GM23338 (cell line): ENCODE measurements around the gene ADCY3. TPM values are rescaled to one million over a fixed set of nuclear protein-coding genes. Genes with fewer than 3 reads are reported as not detected.

Experiments
- ATAC-seq: fragments of 200-7000 bp; cut with Tn5 transposase; 3 replicates; pipeline ENCODE4 v1.9.1; 2020
- DNase-seq: peaks from one replicate; pipeline ENCODE4 v3.0.0-alpha.2; 2015; ENCODE audit warnings: low spot score
- H2AFZ ChIP-seq: fragments of 200-600 bp; sonication (generic); 2 replicates; pipeline ENCODE4 v1.8.0; 2016; ENCODE audit warnings: antibody characterized with exemption, mild to moderate bottlenecking, moderate library complexity
- H3F3A ChIP-seq: fragments of 200-600 bp; sonication (generic); replicated peaks from 2 replicates; pipeline ENCODE4 v1.8.0; 2017; ENCODE audit warnings: antibody characterized with exemption, mixed run types, low read depth
- H3K27ac ChIP-seq: fragments of 200-600 bp; sonication (generic); 2 replicates; pipeline ENCODE4 v1.6.1; 2016; ENCODE audit warnings: low read depth
- H3K27me3 ChIP-seq: fragments of 200-600 bp; sonication (generic); 2 replicates; pipeline ENCODE4 v1.8.0; 2016; ENCODE audit warnings: mild to moderate bottlenecking, mixed run types, moderate library complexity; ENCODE audit not compliant: insufficient read depth
- H3K36me3 ChIP-seq: fragments of 200-600 bp; sonication (generic); 2 replicates; pipeline ENCODE4 v1.8.0; 2016; ENCODE audit warnings: mild to moderate bottlenecking; ENCODE audit not compliant: insufficient read depth
- H3K4me1 ChIP-seq: fragments of 200-600 bp; sonication (generic); 2 replicates; pipeline ENCODE4 v1.8.0; 2016; ENCODE audit warnings: mild to moderate bottlenecking, moderate library complexity; ENCODE audit not compliant: insufficient read depth
- H3K4me2 ChIP-seq: fragments of 200-600 bp; sonication (generic); 2 replicates; pipeline ENCODE4 v1.7.1; 2017; ENCODE audit warnings: mixed run types
- H3K4me3 ChIP-seq: fragments of 200-600 bp; sonication (generic); 2 replicates; pipeline ENCODE4 v1.6.1; 2016; ENCODE audit warnings: mixed run types
- H3K79me2 ChIP-seq: fragments of 200-600 bp; sonication (generic); replicated peaks from 2 replicates; pipeline ENCODE4 v1.8.0; 2017; ENCODE audit warnings: mild to moderate bottlenecking; ENCODE audit not compliant: insufficient read depth
- H3K9me2 ChIP-seq: fragments of 200-600 bp; sonication (generic); 2 replicates; pipeline ENCODE4 v1.8.0; 2017; ENCODE audit not compliant: insufficient read depth
- H4K20me1 ChIP-seq: fragments of 200-600 bp; sonication (generic); replicated peaks from 2 replicates; pipeline ENCODE4 v1.8.0; 2017; ENCODE audit warnings: mild to moderate bottlenecking; ENCODE audit not compliant: insufficient read depth
- H3K27ac Mint-ChIP-seq: 2 replicates; pipeline ENCODE4 v1.8.0; 2020; ENCODE audit warnings: inconsistent platforms, mild to moderate bottlenecking, moderate library complexity, mixed read lengths
- H3K27me3 Mint-ChIP-seq: 3 replicates; pipeline ENCODE4 v1.8.0; 2022; ENCODE audit warnings: low read depth, mild to moderate bottlenecking, moderate library complexity, mixed read lengths, inconsistent platforms; ENCODE audit not compliant: insufficient read depth, poor library complexity
- H3K36me3 Mint-ChIP-seq: 3 replicates; pipeline ENCODE4 v1.8.0; 2021; ENCODE audit warnings: low read depth, mild to moderate bottlenecking, inconsistent platforms, moderate library complexity, mixed read lengths
- H3K4me1 Mint-ChIP-seq: 3 replicates; pipeline ENCODE4 v1.8.0; 2020; ENCODE audit warnings: mild to moderate bottlenecking, inconsistent platforms, mixed read lengths
- H3K4me3 Mint-ChIP-seq: 3 replicates; pipeline ENCODE4 v1.8.0; 2021; ENCODE audit warnings: moderate library complexity, mild to moderate bottlenecking, inconsistent platforms, mixed read lengths
- H3K9me3 Mint-ChIP-seq: 3 replicates; pipeline ENCODE4 v1.8.0; 2020; ENCODE audit warnings: moderate library complexity, mild to moderate bottlenecking, inconsistent platforms, mixed read lengths
- EZH2phosphoT487 ChIP-seq: fragments of 200-600 bp; sonication (generic); IDR thresholded peaks from one replicate; pipeline ENCODE4 v1.8.1; 2018; ENCODE audit warnings: antibody characterized with exemption; ENCODE audit not compliant: unreplicated experiment
- JUNB ChIP-seq: IDR thresholded peaks from one replicate; pipeline ENCODE4 v1.6.1; 2016; ENCODE audit warnings: antibody characterized with exemption; ENCODE audit not compliant: unreplicated experiment
- NANOG ChIP-seq: IDR thresholded peaks from 2 replicates; pipeline ENCODE4 v1.6.1; 2016; ENCODE audit warnings: antibody characterized with exemption, borderline replicate concordance
- POLR2AphosphoS5 ChIP-seq: IDR thresholded peaks from 2 replicates; pipeline ENCODE4 v1.6.1; 2016; ENCODE audit warnings: antibody characterized with exemption, low read depth
- REST ChIP-seq: IDR thresholded peaks from one replicate; pipeline ENCODE4 v1.6.1; 2018; ENCODE audit warnings: antibody characterized with exemption; ENCODE audit not compliant: unreplicated experiment
- polyA plus RNA-seq: library from polyadenylated mRNA; unstranded; fragments of >200 nt; fragmentation: Nextera tagmentation; extraction: Ambion mirVana; gene quantifications from 2 replicates; pipeline ENCODE4 v1.2.1, GENCODE V29; 2016
- total RNA-seq: library from RNA; depleted of rRNA; stranded (reverse); fragments of >200 nt; shearing (Covaris generic); gene quantifications from 2 replicates; pipeline ENCODE4 v1.2.3, GENCODE V29; 2014
- TF ChIP-seq, protein P1 (sequence below), 2 experiments: fragments of 200-600 bp in 1 of 2; sonication (generic) in 1 of 2; conservative IDR thresholded peaks; 2 replicates each; pipeline versions ENCODE4 v1.5.1 to v1.6.1; 2016 to 2017; ENCODE audit warnings: antibody characterized with exemption in 2 of 2, low read depth in 2 of 2, mild to moderate bottlenecking in 2 of 2, moderate library complexity in 1 of 2
- TF ChIP-seq, protein P2 (sequence below): IDR thresholded peaks from 2 replicates; pipeline ENCODE4 v1.6.1; 2016; ENCODE audit warnings: antibody characterized with exemption

Gene ADCY3
- total and polyA plus RNA-seq, 2 experiments from 2014 or later, result 9.7 to 32.4 TPM

DNA sequence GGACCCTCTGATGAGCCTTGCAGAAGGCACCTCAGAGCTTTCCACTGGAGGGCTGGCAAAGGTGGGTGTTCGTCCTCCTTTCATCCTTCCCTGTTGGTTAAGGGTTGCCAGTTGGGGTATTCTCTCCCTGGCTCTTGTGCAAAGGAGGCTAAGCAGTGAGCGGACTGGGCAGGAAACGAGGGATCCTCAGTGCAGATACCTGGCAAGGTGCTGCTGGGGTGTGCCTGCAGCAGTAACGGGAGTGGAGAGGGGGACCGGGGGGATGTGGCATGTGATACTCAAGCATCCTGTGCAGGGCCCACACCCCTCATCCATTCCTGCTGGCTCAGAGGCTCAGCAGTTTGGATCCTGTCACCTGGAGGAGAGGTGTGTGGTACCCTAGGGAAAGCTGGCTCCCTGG, 4.2 kb upstream of the ADCY3 start (continued):
- TF ChIP-seq, protein P1, sequence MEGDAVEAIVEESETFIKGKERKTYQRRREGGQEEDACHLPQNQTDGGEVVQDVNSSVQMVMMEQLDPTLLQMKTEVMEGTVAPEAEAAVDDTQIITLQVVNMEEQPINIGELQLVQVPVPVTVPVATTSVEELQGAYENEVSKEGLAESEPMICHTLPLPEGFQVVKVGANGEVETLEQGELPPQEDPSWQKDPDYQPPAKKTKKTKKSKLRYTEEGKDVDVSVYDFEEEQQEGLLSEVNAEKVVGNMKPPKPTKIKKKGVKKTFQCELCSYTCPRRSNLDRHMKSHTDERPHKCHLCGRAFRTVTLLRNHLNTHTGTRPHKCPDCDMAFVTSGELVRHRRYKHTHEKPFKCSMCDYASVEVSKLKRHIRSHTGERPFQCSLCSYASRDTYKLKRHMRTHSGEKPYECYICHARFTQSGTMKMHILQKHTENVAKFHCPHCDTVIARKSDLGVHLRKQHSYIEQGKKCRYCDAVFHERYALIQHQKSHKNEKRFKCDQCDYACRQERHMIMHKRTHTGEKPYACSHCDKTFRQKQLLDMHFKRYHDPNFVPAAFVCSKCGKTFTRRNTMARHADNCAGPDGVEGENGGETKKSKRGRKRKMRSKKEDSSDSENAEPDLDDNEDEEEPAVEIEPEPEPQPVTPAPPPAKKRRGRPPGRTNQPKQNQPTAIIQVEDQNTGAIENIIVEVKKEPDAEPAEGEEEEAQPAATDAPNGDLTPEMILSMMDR (conservative IDR thresholded peaks at IDR 0.05; ENCODE audit: low read depth in 2 of 2), result no peak
- TF ChIP-seq REST, result no peak

DNA sequence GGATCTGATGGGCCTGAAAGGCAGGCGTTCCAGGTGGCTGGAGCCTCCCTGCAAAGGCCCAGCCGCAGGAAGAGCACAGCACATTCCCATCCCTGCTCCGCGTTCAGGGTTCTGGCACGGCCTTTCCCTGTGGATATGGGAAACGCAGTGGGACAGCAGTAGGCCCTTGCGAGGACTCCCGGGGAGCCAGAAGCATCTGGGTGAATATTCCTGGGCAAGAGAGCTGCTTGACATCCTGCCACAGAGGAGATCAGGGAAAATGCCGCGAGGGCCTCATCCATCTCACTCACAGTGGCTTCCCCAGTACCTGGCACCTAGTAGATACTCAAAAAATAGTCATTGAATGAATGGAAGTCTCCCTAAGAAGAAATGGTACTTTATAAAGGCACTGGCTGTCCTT, 3.1 kb upstream of the ADCY3 start:
- Histone ChIP-seq H3K36me3 (no peaks in the 10 kb centered on the region), H4K20me1 (no peaks in the 10 kb centered on the region), H3F3A (peaks cover 4% of the 10 kb centered on the region; the same call in 1 of the 2 replicates), H3K27ac (no peak overlapping the region), H3K79me2 (no peaks in the 10 kb centered on the region), H3K4me1 (peaks cover 13% of the 10 kb centered on the region), H3K4me2 (no peak overlapping the region), H3K4me3 (no peak overlapping the region), H3K9me2 (no peaks in the 10 kb centered on the region), H3K27me3 (no peaks in the 10 kb centered on the region), H2AFZ (no peak overlapping the region)
- Mint-ChIP-seq H3K4me3 (no peak overlapping the region), H3K27ac (no peak overlapping the region), H3K9me3 (0 out of 3 replicates have a peak, but pooled peaks cover 3% of the 10 kb centered on the region), H3K36me3 (peaks cover 2% of the 10 kb centered on the region; the same call in 1 of the 3 replicates), H3K4me1 (peaks cover 25% of the 10 kb centered on the region), H3K27me3 (peaks cover 4% of the 10 kb centered on the region)
- ATAC-seq (no peak), DNase-seq (no peak)
- TF ChIP-seq POLR2AphosphoS5 (no peak), EZH2phosphoT487 (no peak), JUNB (no peak), REST (no peak), NANOG (no peak)
- TF ChIP-seq, protein P2, sequence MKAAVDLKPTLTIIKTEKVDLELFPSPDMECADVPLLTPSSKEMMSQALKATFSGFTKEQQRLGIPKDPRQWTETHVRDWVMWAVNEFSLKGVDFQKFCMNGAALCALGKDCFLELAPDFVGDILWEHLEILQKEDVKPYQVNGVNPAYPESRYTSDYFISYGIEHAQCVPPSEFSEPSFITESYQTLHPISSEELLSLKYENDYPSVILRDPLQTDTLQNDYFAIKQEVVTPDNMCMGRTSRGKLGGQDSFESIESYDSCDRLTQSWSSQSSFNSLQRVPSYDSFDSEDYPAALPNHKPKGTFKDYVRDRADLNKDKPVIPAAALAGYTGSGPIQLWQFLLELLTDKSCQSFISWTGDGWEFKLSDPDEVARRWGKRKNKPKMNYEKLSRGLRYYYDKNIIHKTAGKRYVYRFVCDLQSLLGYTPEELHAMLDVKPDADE, result no peak
- TF ChIP-seq, protein P1 (conservative IDR thresholded peaks at IDR 0.05; ENCODE audit: low read depth in 2 of 2), result no peak
